AG04449 (cell line): ENCODE results near the gene CNOT8.
"Not testable (repeated sequence)": the region's sequence is repeated elsewhere in the genome, so short reads cannot be mapped to it uniquely, and the experiment has no call there.

Experiments used
- CTCF ChIA-PET: fragments of 350-600 bp; formaldehyde crosslinking; extraction: SDS; loops from one replicate; lab custom pipeline; 2021; ENCODE audit warnings: antibody characterized with exemption; lab: Yijun Ruan, JAX
- POLR2A ChIA-PET: fragments of 400-600, 350-600 bp; formaldehyde crosslinking; extraction: SDS; loops from one replicate; lab custom pipeline; 2020; ENCODE audit warnings: antibody characterized with exemption, inconsistent platforms; lab: Yijun Ruan, JAX
- DNase-seq: peaks from one replicate; pipeline ENCODE4 v3.0.0-alpha.2; 2010; ENCODE audit warnings: low read depth, low spot score
- H3K4me3 ChIP-seq: 2 replicates; pipeline ENCODE4 v1.5.1; 2011; ENCODE audit warnings: low read depth, mild to moderate bottlenecking, control low read depth, low read length
- TF ChIP-seq, protein P1 (sequence below): IDR thresholded peaks from one replicate; pipeline ENCODE4 v1.5.1; 2011; ENCODE audit warnings: mild to moderate bottlenecking, moderate library complexity, low read length, control low read depth, inconsistent platforms; ENCODE audit not compliant: insufficient read depth; ENCODE audit errors: missing control alignments

Gene CNOT8

DNA sequence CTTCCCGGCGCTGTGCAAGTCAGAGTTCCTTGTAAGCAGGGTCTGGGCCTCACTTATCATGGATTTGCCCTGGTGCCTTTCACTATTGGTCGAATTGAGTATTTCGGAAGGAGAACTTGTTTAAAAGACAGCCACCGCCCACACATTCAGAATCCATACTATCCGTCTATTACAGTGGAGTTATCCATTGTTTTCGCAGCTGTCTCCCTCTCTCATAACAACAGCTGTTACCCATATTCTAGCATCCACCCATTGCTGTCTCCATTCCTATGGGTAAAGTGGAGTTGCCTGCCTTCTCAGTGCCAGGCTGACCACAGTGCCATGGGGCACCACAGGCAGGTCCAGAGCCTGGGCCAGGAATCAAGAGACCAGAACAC is 28.2 kb upstream of the CNOT8 start:
- ChIA-PET CTCF (no interaction called here), POLR2A (interaction anchor here (1.5 kb wide), 1 partner anchor 27 kb away, joined by 3 read pairs; no protein-coding TSS in a partner anchor)
- no peak overlapping the region for H3K4me3 ChIP-seq
- TF ChIP-seq, protein P1, sequence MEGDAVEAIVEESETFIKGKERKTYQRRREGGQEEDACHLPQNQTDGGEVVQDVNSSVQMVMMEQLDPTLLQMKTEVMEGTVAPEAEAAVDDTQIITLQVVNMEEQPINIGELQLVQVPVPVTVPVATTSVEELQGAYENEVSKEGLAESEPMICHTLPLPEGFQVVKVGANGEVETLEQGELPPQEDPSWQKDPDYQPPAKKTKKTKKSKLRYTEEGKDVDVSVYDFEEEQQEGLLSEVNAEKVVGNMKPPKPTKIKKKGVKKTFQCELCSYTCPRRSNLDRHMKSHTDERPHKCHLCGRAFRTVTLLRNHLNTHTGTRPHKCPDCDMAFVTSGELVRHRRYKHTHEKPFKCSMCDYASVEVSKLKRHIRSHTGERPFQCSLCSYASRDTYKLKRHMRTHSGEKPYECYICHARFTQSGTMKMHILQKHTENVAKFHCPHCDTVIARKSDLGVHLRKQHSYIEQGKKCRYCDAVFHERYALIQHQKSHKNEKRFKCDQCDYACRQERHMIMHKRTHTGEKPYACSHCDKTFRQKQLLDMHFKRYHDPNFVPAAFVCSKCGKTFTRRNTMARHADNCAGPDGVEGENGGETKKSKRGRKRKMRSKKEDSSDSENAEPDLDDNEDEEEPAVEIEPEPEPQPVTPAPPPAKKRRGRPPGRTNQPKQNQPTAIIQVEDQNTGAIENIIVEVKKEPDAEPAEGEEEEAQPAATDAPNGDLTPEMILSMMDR: no peak
- DNase-seq: no peak

DNA sequence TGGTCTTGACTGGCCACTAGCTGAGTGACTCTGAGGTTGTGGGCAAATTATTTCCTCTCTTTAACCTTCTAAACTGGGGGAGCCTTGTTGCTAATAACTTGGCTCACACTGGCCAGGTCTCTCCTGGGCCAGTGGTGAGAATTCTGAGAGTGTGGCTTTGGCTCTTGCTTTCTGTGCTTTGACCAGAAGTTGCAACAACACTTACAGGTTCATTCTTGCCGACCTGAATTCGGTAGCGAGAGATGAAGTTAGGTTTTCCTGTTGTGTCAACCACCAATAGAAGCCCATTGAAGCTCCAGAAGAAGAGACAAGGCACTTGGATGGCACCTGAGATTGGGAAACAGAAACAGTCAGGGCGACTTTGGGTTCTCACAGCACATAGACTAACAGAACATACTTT is 27.8 kb upstream of the CNOT8 start:
- no peak overlapping the region for H3K4me3 ChIP-seq
- no peak for DNase-seq
- TF ChIP-seq, protein P1: no peak
- ChIA-PET POLR2A (no interaction called here), CTCF (no interaction called here)

DNA sequence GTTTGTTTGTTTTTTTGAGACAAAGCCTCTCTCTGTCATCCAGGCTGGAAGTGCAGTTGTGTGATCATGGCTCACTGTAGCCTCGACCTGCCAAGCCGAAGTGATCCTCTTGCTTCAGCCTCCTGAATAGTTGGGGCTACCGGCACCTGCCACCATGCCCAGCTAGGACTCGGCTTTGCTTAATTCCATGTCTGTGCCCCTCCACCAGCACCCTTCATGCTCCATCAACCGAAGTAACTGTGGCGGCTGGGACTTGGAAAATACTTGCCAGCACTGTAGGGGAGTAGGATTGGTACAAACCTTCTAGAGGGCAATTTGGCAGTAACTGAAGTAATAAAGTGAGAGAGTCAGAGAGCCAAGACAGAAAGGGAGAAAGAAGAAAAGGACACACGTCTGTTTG is 27.0 kb upstream of the CNOT8 start:
- DNase-seq: no peak
- POLR2A ChIA-PET: interaction anchor here (0.8 kb wide), 1 partner anchor 606 kb away, joined by 5 read pairs; no protein-coding TSS in a partner anchor
- H3K4me3 ChIP-seq: no peak overlapping the region
- CTCF ChIA-PET: no interaction called here
- TF ChIP-seq, protein P1: no peak

DNA sequence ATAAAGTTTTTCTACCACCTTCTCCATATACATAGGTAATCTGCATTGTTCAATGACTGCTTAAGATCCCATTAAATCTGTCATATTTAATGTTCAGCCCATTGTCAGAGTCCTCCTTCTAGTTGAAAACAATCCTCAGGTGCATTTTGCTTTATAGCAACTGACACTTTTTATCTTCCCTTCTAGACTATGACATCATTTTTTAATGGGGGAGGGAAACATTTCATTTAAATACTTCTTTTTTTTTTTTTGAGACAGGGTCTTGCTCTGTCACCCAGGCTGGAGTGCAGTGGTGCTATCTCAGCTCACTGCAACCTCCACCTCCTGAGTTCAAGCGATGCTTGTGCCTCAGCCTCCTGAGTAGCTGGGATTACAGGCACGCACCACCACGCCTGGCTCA is 25.6 kb upstream of the CNOT8 start:
- H3K4me3 ChIP-seq, DNase-seq, POLR2A ChIA-PET: not testable (repeated sequence)
- CTCF ChIA-PET: interaction anchor here (0.7 to 1.0 kb wide), 2 partner anchors 23 to 182 kb away, joined by 3 read pairs; no protein-coding TSS in a partner anchor

DNA sequence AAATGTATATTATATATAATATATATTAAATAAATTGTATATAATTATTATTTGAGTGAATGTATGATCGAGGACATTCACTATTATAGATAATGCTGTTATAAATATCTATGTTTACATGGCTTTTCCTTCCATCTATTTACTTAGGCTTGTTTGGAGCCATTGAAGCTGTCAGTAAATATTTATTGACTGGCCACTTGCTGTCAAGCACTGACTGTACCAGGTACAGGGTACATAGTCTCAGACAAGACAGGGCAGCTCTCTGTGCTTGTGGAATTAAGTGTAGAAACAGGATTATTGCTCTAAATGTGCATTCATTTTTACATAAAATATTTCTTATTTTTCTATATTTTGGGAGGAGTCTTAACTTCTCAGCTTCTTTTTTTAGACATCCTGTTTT is 24.4 kb upstream of the CNOT8 start:
- TF ChIP-seq, protein P1: no peak
- no peak overlapping the region for H3K4me3 ChIP-seq
- ChIA-PET CTCF (interaction anchor here (0.7 to 1.3 kb wide), 3 partner anchors 11 to 113 kb away, joined by 3 read pairs; no protein-coding TSS in a partner anchor), POLR2A (no interaction called here)
- DNase-seq: no peak

DNA sequence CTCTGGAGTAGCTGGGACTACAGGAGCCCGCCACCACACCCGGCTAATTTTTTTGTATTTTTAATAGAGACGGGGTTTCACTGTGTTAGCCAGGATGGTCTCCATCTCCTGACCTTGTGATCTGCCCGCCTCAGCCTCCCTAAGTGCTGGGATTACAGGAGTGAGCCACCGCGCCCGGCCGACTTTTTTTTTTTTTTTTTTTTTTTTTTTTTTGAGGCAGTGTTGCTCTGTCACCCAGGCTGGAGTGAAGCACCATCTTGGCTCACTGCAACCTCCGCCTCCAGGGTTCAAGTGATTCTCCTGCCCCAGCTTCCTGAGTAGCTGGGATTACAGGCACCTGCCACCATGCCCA is 22.8 kb upstream of the CNOT8 start:
- POLR2A ChIA-PET, H3K4me3 ChIP-seq, DNase-seq: not testable (repeated sequence)
- CTCF ChIA-PET: interaction anchor here (1.7 kb wide), 1 partner anchor 13 kb away, joined by 4 read pairs; no protein-coding TSS in a partner anchor

DNA sequence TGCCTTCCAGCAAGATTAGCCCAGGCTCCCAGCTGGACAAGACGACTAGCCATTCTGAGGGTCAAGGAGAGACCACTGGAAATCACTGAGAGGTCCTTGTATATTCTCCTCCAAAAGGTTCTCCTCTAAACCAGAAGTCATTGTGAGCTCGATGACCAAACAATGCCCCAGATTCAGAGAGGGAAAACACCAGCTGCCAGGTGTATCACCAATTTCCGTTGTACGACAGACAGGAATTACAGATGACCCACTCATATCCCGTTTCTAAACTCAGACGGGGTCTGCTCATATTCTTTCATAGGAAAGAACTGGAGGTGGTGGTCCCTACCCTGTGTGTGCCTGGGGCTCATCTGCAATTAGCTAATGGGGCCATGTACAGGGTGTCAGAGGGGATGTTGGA is 22.2 kb upstream of the CNOT8 start:
- POLR2A ChIA-PET: no interaction called here
- TF ChIP-seq, protein P1: no peak
- no peak for DNase-seq
- H3K4me3 ChIP-seq: no peak overlapping the region
- CTCF ChIA-PET: interaction anchor here (0.9 to 1.7 kb wide), 2 partner anchors 13 to 186 kb away, joined by 4 to 6 read pairs; no protein-coding TSS in a partner anchor
